T-cell (primary cell): Measurements from ENCODE around the gene BFSP2. TPM values are rescaled to one million over a fixed set of nuclear protein-coding genes. Genes with fewer than 3 reads are reported as not detected.

Experiments used
- ATAC-seq, 4 experiments: fragments of 200-7000 bp in 3 of 4; fragments of 150-1000 bp in 1 of 4; cut with Tn5 transposase; replicated peaks in 1 of 4; 1 replicate in 3 of 4; 2 replicates in 1 of 4; pipeline ENCODE4 v1.10.0; 2021; ENCODE audit warnings: moderate library complexity in 3 of 4, mild to moderate bottlenecking in 2 of 4, moderate number of reproducible peaks in 1 of 4
- CTCF ChIA-PET, 2 donors: fragments of 300-600 bp; sonication (Branson Sonifier 250); formaldehyde crosslinking; loops; one replicate each; lab custom pipeline; 2022; ENCODE audit warnings: antibody characterized with exemption in 2 of 2; lab: Charles Lee
- POLR2A ChIA-PET, 2 donors: fragments of 300-600 bp; sonication (Branson Sonifier 250); formaldehyde crosslinking; loops; one replicate each; lab custom pipeline; 2022; ENCODE audit warnings: antibody characterized with exemption in 2 of 2; lab: Charles Lee
- DNase-seq, 35 experiments: peaks; one replicate each; pipeline versions ENCODE4 v3.0.0 to v3.0.0-alpha.2; 2013 to 2023
- H3K27ac ChIP-seq: one replicate; pipeline ENCODE4 v1.5.1; 2013; ENCODE audit warnings: low read length
- H3K27me3 ChIP-seq, 2 experiments: replicated peaks in 1 of 2; 1 replicate in 1 of 2; 2 replicates in 1 of 2; pipeline versions ENCODE4 v1.6.1 to v1.7.0; 2013; ENCODE audit warnings: low read length in 1 of 2, mixed read lengths in 1 of 2; ENCODE audit not compliant: control insufficient read depth in 2 of 2, insufficient read depth in 2 of 2; ENCODE audit errors: extremely low read depth in 1 of 2
- H3K36me3 ChIP-seq, 2 donors: 1 replicate in 1 of 2; 2 replicates in 1 of 2; pipeline versions ENCODE4 v1.6.1 to v1.7.0; 2013; ENCODE audit warnings: low read length in 1 of 2; ENCODE audit not compliant: control insufficient read depth in 2 of 2, insufficient read depth in 1 of 2; ENCODE audit errors: extremely low read depth in 1 of 2
- H3K4me1 ChIP-seq, 2 experiments: 1 replicate in 1 of 2; 2 replicates in 1 of 2; pipeline versions ENCODE4 v1.6.1 to v1.7.0; 2013; ENCODE audit warnings: low read length in 2 of 2, mixed read lengths in 1 of 2; ENCODE audit not compliant: insufficient read depth in 2 of 2, control insufficient read depth in 1 of 2; ENCODE audit errors: extremely low read depth in 1 of 2
- H3K4me3 ChIP-seq, 2 donors: 1 replicate in 1 of 2; 2 replicates in 1 of 2; pipeline versions ENCODE4 v1.5.1 to v1.7.0; 2013; ENCODE audit warnings: mild to moderate bottlenecking in 2 of 2, low read length in 1 of 2, moderate library complexity in 1 of 2; ENCODE audit not compliant: control insufficient read depth in 1 of 2; ENCODE audit errors: extremely low read depth in 1 of 2
- H3K9me3 ChIP-seq: 2 replicates; pipeline ENCODE4 v1.7.0; 2013
- H3K27ac Mint-ChIP-seq, 2 donors: one replicate each; pipeline ENCODE4 v1.8.0; 2020 to 2021; ENCODE audit warnings: mild to moderate bottlenecking in 2 of 2, mixed read lengths in 2 of 2
- H3K27me3 Mint-ChIP-seq, 2 donors: one replicate each; pipeline ENCODE4 v1.8.0; 2021 to 2022; ENCODE audit warnings: mixed read lengths in 2 of 2
- H3K36me3 Mint-ChIP-seq: one replicate; pipeline ENCODE4 v1.8.0; 2021; ENCODE audit warnings: mixed read lengths
- H3K4me1 Mint-ChIP-seq, 3 donors: one replicate each; pipeline ENCODE4 v1.8.0; 2020 to 2022; ENCODE audit warnings: mixed read lengths in 3 of 3, mild to moderate bottlenecking in 1 of 3
- H3K4me3 Mint-ChIP-seq, 3 donors: one replicate each; pipeline ENCODE4 v1.8.0; 2020 to 2022; ENCODE audit warnings: mild to moderate bottlenecking in 3 of 3, mixed read lengths in 3 of 3, moderate library complexity in 3 of 3
- H3K9me3 Mint-ChIP-seq, 3 donors: one replicate each; pipeline ENCODE4 v1.8.0; 2020 to 2022; ENCODE audit warnings: mixed read lengths in 3 of 3
- WGBS: methylation state at CpG from one replicate; pipeline ENCODE4 v1.1.5; 2013; ENCODE audit warnings: missing lambda C conversion rate; ENCODE audit not compliant: insufficient coverage; 5-methylcytosine and 5-hydroxymethylcytosine counted together
- total RNA-seq, 35 experiments: library from RNA in 6 of 35; stranded (reverse) in 6 of 35; fragments of 120-200 nt in 1 of 35; gene quantifications; one replicate each; pipeline versions ENCODE4 v1.2.1 to v1.2.4 and lab custom pipeline; 2013 to 2026

The BFSP2 gene
- total RNA-seq, 5 donors from 2014 or later (not counting 1 experiment from before 2014, with no cell fraction given): 0.98 TPM; not detected in 4

DNA sequence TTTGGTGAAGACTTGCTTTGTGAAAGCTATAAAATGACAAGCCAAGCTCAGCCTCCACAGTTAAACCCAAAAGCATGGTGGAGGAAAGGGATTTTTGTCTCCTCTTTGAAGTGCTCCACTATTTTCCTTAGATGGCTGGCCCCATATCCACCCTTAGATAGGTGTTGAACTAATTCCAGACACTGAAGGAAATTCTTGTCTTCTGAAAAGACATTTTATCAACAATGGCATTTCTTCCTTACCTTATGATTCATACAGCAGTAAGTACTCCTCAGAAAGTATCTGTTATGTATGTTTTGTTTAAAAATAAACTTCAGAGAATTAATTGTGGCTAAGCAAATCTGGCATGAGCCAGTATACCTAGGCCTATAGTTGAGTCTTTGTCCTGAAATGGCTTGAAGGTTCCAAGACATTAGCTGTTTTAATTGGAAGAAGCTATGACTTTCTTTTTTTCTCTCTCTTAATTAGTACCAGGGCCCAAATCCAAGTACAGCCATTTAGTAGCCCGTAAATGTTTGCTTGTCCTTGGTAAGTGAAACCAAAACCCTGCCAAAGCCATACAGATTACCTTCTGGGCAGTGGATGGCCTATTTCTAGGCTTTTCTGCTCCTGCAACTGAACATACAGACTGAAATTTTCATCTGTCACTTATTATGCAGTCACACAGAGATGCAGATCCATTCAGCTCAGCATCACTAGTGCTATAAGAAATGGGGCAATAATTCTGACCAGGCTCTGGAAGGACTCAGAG lies 5.1 kb upstream of the BFSP2 start:
- ATAC-seq (no peak), DNase-seq (no peak)
- H3K9me3 Mint-ChIP-seq: peaks cover 0 to 4% (median 0%) of the 10 kb centered on the region in 3 donors
- no peaks in the 10 kb centered on the region for H3K36me3 Mint-ChIP-seq
- H3K27ac ChIP-seq: no peak overlapping the region
- no peak overlapping the region for H3K4me3 ChIP-seq
- H3K9me3 ChIP-seq: no peaks in the 10 kb centered on the region
- H3K4me3 Mint-ChIP-seq: no peak overlapping the region
- no peak overlapping the region for H3K27ac Mint-ChIP-seq
- H3K4me1 Mint-ChIP-seq: peaks cover 3 to 15% (median 4%) of the 10 kb centered on the region in 3 donors
- peaks cover 0 to 3% of the 10 kb centered on the region in 2 donors for H3K27me3 Mint-ChIP-seq
- no peaks in the 10 kb centered on the region for H3K36me3 ChIP-seq
- H3K27me3 ChIP-seq: peaks cover 0 to 2% of the 10 kb centered on the region in 2 experiments
- CTCF ChIA-PET: no interaction called here
- H3K4me1 ChIP-seq: no peaks in the 10 kb centered on the region
- POLR2A ChIA-PET: no interaction called here
- 88% methylated on average over 1 of the region's 1 CpG for WGBS

DNA sequence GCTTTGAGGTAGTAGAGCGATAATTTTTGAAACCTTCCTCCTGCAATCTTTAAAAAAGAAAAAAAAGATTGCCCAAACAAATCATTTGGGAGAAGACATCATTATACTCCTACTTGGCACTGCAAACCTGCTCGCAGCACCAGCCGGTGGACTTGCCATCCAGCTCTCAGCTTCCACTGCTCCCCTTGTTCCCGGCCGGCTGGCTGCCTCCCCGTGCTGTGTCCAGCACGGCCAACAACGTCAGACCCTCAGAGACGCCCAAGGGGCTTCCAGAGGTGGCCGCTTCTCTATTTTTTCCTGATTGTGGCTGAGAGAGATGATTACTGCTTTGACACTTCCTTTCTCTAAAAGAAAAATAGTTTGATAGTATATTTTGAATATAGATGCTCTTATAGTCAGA lies 3.0 kb upstream of the BFSP2 start:
- no CpG with 5 or more reads among the region's 10 CpGs for WGBS
- ChIA-PET CTCF (no interaction called here), POLR2A (no interaction called here)
- peaks cover 3 to 15% (median 4%) of the 10 kb centered on the region in 3 donors for H3K4me1 Mint-ChIP-seq
- no peak for ATAC-seq
- H3K27me3 Mint-ChIP-seq: peaks cover 0 to 3% of the 10 kb centered on the region in 2 donors
- peaks cover 0 to 4% (median 0%) of the 10 kb centered on the region in 3 donors for H3K9me3 Mint-ChIP-seq
- H3K36me3 Mint-ChIP-seq: no peaks in the 10 kb centered on the region
- Histone ChIP-seq H3K4me1 (no peaks in the 10 kb centered on the region), H3K36me3 (no peaks in the 10 kb centered on the region), H3K4me3 (no peak overlapping the region), H3K27ac (no peak overlapping the region), H3K27me3 (peaks cover 0 to 2% of the 10 kb centered on the region in 2 experiments), H3K9me3 (no peaks in the 10 kb centered on the region)
- H3K27ac Mint-ChIP-seq: no peak overlapping the region
- no peak for DNase-seq
- H3K4me3 Mint-ChIP-seq: no peak overlapping the region

DNA sequence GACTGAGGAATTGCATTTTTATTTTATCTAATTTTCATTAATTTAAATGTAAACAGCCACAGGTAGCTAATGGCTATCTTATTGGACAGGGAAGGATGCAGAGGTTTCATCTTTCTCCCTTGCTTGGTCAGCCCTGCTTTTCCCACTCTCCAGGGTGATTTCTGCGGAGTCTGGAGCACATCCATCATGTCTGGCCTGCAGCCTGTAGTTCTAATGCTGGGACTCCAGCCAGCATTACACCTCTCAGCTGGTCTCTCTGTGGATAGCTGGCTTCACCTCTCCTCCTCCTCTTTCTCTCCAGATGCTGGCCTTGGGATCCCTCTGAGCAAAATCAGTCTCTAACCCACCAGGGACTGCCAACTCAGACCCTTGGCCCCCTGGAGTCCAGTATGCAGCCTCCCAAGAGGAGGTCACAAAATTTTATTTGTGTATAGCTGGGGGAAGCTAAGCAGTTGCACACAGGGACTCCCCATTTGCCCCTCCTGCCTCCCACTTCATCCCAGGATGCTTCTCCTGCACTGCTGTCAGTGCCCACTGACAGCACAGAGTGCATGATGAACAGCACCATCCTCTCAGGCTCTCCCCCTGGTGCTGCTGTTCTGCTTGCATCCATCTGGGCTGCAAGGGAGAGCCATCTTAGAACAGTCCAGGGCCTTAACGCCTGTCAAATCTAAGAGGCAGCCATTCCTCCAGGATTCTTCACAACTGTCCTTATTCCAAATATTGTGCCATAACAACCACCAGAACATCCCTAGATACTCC lies 1.7 kb downstream of the BFSP2 start:
- Mint-ChIP-seq H3K27me3 (peaks cover 0 to 7% of the 10 kb centered on the region in 2 donors), H3K9me3 (no peaks in the 10 kb centered on the region), H3K27ac (no peak overlapping the region), H3K36me3 (no peaks in the 10 kb centered on the region), H3K4me1 (no peaks in the 10 kb centered on the region), H3K4me3 (no peak overlapping the region)
- ATAC-seq: no peak
- Histone ChIP-seq H3K9me3 (no peaks in the 10 kb centered on the region), H3K4me1 (no peaks in the 10 kb centered on the region), H3K4me3 (no peak overlapping the region), H3K27ac (no peak overlapping the region), H3K36me3 (no peaks in the 10 kb centered on the region), H3K27me3 (peaks cover 0 to 6% of the 10 kb centered on the region in 2 experiments)
- DNase-seq: no peak
- CTCF ChIA-PET: interaction anchor here in 1 of 2 donors (0.6 kb wide), 1 partner anchor 20 kb away, joined by 3 read pairs; no protein-coding TSS in a partner anchor
- POLR2A ChIA-PET: no interaction called here
- 69% methylated on average over 2 of the region's 2 CpGs for WGBS

DNA sequence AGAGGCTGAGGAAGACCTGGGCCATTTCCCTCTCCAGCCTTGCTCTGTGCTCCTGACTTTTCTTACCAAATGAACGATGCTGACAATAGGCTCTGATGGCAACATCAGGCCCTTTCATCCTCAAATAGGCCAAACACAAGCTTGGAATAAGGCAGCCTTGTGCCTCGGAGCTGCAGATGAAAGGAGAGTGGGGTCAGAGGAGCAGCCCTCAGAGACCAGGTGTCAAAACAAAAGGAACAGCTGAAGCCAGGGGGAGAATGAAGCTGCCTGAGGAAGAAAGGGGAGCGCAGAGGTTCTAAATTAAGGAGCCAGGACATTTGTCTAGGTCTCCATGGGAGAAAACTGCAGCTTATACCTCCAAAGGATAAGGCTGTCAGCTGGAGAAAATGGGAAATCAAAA lies 5.1 kb downstream of the BFSP2 start:
- H3K27ac ChIP-seq: no peak overlapping the region
- H3K4me3 ChIP-seq: no peak overlapping the region
- peaks cover 0 to 6% of the 10 kb centered on the region in 2 experiments for H3K27me3 ChIP-seq
- POLR2A ChIA-PET: no interaction called here
- no peaks in the 10 kb centered on the region for H3K36me3 ChIP-seq
- CTCF ChIA-PET: interaction anchor here in 1 of 2 donors (1.1 kb wide), 1 partner anchor 678 kb away, joined by 3 read pairs; no protein-coding TSS in a partner anchor
- H3K27ac Mint-ChIP-seq: no peak overlapping the region
- 83% methylated on average over 2 of the region's 3 CpGs for WGBS
- peaks cover 0 to 14% of the 10 kb centered on the region in 2 donors for H3K27me3 Mint-ChIP-seq
- no peaks in the 10 kb centered on the region for H3K4me1 ChIP-seq
- no peaks in the 10 kb centered on the region for H3K9me3 ChIP-seq
- no peaks in the 10 kb centered on the region for H3K4me1 Mint-ChIP-seq
- no peaks in the 10 kb centered on the region for H3K36me3 Mint-ChIP-seq
- no peak for DNase-seq
- no peaks in the 10 kb centered on the region for H3K9me3 Mint-ChIP-seq
- no peak for ATAC-seq
- H3K4me3 Mint-ChIP-seq: no peak overlapping the region

DNA sequence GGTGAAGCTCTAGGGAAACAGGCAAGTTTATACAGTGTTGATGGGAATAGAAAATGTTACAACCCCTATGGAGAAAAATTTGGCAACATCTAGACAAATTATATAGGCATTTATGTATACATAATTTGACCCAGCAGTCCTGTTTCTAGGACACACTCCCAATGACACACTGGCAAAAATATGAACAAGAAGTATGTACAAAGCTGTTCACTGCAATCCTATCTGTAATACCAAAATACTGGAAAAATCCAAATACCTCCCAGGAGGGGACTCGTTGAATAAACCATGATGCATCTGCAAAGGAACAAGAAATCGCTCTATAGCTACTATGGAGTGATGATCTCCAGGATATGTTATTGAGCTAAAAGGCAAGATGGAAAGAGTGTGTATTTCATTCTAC lies 8.5 kb downstream of the BFSP2 start:
- no peaks in the 10 kb centered on the region for H3K36me3 Mint-ChIP-seq
- Histone ChIP-seq H3K27me3 (peaks cover 0 to 6% of the 10 kb centered on the region in 2 experiments), H3K9me3 (no peaks in the 10 kb centered on the region), H3K4me1 (peaks cover 0 to 5% of the 10 kb centered on the region in 2 experiments), H3K4me3 (no peak overlapping the region), H3K36me3 (no peaks in the 10 kb centered on the region), H3K27ac (no peak overlapping the region)
- H3K4me3 Mint-ChIP-seq: no peak overlapping the region
- peaks cover 4 to 7% (median 7%) of the 10 kb centered on the region in 3 donors for H3K4me1 Mint-ChIP-seq
- no peak for DNase-seq
- ChIA-PET POLR2A (interaction anchor here in 1 of 2 donors (0.7 kb wide), 1 partner anchor 1127 kb away, joined by 3 read pairs; no protein-coding TSS in a partner anchor), CTCF (interaction anchor here in 1 of 2 donors (0.5 kb wide), 1 partner anchor 174 kb away, joined by 3 read pairs; no protein-coding TSS in a partner anchor)
- H3K27ac Mint-ChIP-seq: no peak overlapping the region
- no peak for ATAC-seq
- WGBS: no CpG with 5 or more reads among the region's 2 CpGs
- no peaks in the 10 kb centered on the region for H3K9me3 Mint-ChIP-seq
- peaks cover 0 to 19% of the 10 kb centered on the region in 2 donors for H3K27me3 Mint-ChIP-seq

DNA sequence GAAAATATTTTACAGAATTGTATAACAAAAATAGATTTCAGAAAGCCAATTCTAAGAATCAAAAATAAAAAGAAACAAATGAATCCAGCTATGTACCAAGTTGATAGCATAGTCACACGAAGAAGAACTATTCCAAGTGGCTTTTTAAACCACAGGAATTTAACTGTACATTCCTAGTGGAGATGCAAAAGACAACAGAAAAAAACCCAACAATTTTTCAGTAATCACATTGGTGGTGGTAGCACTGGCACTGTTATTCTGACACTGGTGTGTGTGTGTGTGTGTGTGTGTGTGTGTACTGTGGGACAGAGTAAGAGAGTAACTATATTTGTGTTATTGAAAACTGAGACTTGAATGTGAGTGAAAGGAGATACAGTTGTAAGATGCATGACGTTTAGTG lies 9.1 kb downstream of the BFSP2 start:
- Mint-ChIP-seq H3K27me3 (peaks cover 0 to 19% of the 10 kb centered on the region in 2 donors), H3K4me1 (peaks cover 7 to 12% (median 10%) of the 10 kb centered on the region in 3 donors), H3K27ac (no peak overlapping the region), H3K4me3 (no peak overlapping the region), H3K9me3 (no peaks in the 10 kb centered on the region), H3K36me3 (no peaks in the 10 kb centered on the region)
- H3K27me3 ChIP-seq: peaks cover 0 to 6% of the 10 kb centered on the region in 2 experiments
- ChIA-PET CTCF (no interaction called here), POLR2A (interaction anchor here in 1 of 2 donors (0.7 kb wide), 1 partner anchor 1127 kb away, joined by 3 read pairs; no protein-coding TSS in a partner anchor)
- no peaks in the 10 kb centered on the region for H3K36me3 ChIP-seq
- no peaks in the 10 kb centered on the region for H3K9me3 ChIP-seq
- peaks cover 0 to 5% of the 10 kb centered on the region in 2 experiments for H3K4me1 ChIP-seq
- H3K4me3 ChIP-seq: no peak overlapping the region
- WGBS: no CpG with 5 or more reads among the region's 2 CpGs
- no peak for DNase-seq
- H3K27ac ChIP-seq: no peak overlapping the region
- no peak for ATAC-seq
